Activated CD4-positive, alpha-beta memory T cell treated with anti-CD3 and anti-CD28 coated beads for 36 hours (primary cell): Measurements from ENCODE around the gene NUBPL. TPM values are rescaled to one million over a fixed set of nuclear protein-coding genes. Genes with fewer than 3 reads are reported as not detected.
A peak's percentile ranks its signal among the peaks of the same experiment; 100 is the strongest.

Experiments
- CTCF ChIA-PET: fragments of 350-600 bp; sonication (Branson Sonifier 250); formaldehyde crosslinking; loops from one replicate; lab custom pipeline; 2021; ENCODE audit warnings: antibody characterized with exemption, inconsistent platforms; lab: Charles Lee
- POLR2A ChIA-PET: fragments of 350-600 bp; sonication (Branson Sonifier 250); formaldehyde crosslinking; loops from one replicate; lab custom pipeline; 2021; ENCODE audit warnings: antibody characterized with exemption; lab: Charles Lee
- DNase-seq: peaks from one replicate; pipeline ENCODE4 v3.0.0-alpha.2; 2020
- H3K27ac Mint-ChIP-seq: one replicate; pipeline ENCODE4 v1.8.0; 2021; ENCODE audit warnings: mixed read lengths
- H3K27me3 Mint-ChIP-seq: one replicate; pipeline ENCODE4 v1.8.0; 2021; ENCODE audit warnings: mixed read lengths
- H3K36me3 Mint-ChIP-seq: one replicate; pipeline ENCODE4 v1.8.0; 2021; ENCODE audit warnings: mixed read lengths
- H3K4me1 Mint-ChIP-seq: one replicate; pipeline ENCODE4 v1.8.0; 2021; ENCODE audit warnings: low read depth, mixed read lengths
- H3K4me3 Mint-ChIP-seq: one replicate; pipeline ENCODE4 v1.8.0; 2021; ENCODE audit warnings: mild to moderate bottlenecking, mixed read lengths
- H3K9me3 Mint-ChIP-seq: one replicate; pipeline ENCODE4 v1.8.0; 2021; ENCODE audit warnings: mixed read lengths
- intact Hi-C: fragments of 100-400 bp; cut with micrococcal nuclease; formaldehyde crosslinking; loops from one replicate; pipeline ENCODE4 v1.15.1; 2023
- total RNA-seq, 2 experiments: library from RNA; stranded (reverse); gene quantifications; one replicate each; pipeline ENCODE4 v1.2.3, GENCODE V29; 2021

The NUBPL gene
- total RNA-seq, 2 experiments from 2014 or later: 6.9 to 9.1 TPM

DNA sequence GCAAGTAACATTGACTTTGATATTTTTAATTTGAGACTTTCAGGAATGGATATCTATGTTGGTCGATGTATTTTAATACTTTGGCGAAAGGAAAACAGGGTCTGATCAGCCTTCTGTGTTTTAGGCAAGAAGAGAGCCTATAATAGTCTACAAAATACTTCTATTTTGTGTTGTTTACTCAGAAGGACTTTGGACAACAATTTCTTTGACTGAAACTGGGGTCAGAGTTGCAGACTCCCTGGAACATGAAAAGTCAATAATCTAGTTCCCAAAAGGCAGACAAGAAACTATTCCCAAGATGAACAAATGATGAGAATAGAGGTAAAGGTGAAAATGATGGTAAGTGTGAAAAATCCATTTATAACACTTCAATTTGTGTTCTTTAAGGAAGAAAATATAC is 10.6 kb upstream of the NUBPL start:
- DNase-seq: no peak
- Mint-ChIP-seq H3K4me1 (no peaks in the 10 kb centered on the region), H3K36me3 (no peaks in the 10 kb centered on the region), H3K9me3 (no peaks in the 10 kb centered on the region), H3K27me3 (peaks cover 29% of the 10 kb centered on the region), H3K27ac (no peak overlapping the region), H3K4me3 (no peak overlapping the region)
- POLR2A ChIA-PET: no interaction called here
- CTCF ChIA-PET: no interaction called here
- intact Hi-C loops: no loop called here

DNA sequence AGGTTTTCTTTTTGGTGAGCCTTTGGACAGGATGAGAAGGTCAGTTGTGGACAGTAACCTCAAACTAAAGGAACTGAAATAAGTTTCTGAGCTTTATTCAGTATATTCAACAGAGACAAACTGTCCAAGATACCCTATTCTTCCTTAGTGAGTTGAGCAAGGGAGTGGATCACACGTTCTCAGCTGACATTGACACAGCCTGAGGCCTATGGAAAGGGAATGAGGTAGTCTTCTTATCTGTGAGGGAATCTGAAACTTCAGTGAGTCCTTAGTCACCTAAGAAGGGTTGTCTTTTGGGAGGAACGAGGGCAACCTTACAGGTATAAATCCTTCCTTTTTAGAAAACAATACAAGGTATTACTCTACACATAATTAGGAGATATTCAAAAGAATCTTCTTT is 5.0 kb upstream of the NUBPL start:
- no peak for DNase-seq
- Mint-ChIP-seq H3K4me3 (no peak overlapping the region), H3K27ac (no peak overlapping the region), H3K36me3 (peaks cover 2% of the 10 kb centered on the region), H3K4me1 (peaks cover 8% of the 10 kb centered on the region), H3K9me3 (no peaks in the 10 kb centered on the region), H3K27me3 (peaks cover 10% of the 10 kb centered on the region)
- ChIA-PET CTCF (interaction anchor here (1.3 to 1.9 kb wide), 2 partner anchors 10 to 46 kb away, joined by 3 to 5 read pairs; no protein-coding TSS in a partner anchor), POLR2A (no interaction called here)
- intact Hi-C loops: no loop called here

- H3K36me3 Mint-ChIP-seq: peaks cover 5% of the 10 kb centered on the region
- DNase-seq: no peak
- no peak overlapping the region for H3K4me3 Mint-ChIP-seq
- H3K27me3 Mint-ChIP-seq: peaks cover 6% of the 10 kb centered on the region
- no peaks in the 10 kb centered on the region for H3K9me3 Mint-ChIP-seq
- peaks cover 20% of the 10 kb centered on the region for H3K4me1 Mint-ChIP-seq
- intact Hi-C loops: loop anchor here (5.0 kb wide), 3 partner anchors 377 to 692 kb away; partner anchors contain the start of gene ARHGAP5
- CTCF ChIA-PET: interaction anchor here (0.9 kb wide), 1 partner anchor 367 kb away, joined by 3 read pairs; no protein-coding TSS in a partner anchor
- POLR2A ChIA-PET: no interaction called here
- H3K27ac Mint-ChIP-seq: no peak overlapping the region
Observed at GRCh38 chr14:31559939-31560338, 1.3 kb upstream of the NUBPL start.

DNA sequence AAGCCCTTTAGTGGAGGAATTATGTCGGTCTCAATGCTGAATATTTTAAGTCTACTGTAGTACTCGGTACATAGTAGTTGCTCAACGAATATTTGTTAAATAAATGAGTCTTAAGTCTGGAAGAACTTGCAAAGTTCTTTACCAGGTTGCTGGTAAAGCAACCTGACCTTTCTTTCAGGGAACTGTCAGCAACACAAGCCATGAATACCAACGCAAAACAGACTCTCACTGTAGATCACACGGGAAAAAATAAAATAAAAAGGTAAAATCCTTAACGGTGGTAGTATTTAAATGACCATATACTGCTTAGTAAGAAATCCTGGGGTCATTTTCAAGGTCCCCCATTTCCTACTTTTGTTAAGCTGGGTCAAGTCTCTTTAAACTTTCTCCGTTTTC is 447 bp upstream of the NUBPL start:
- intact Hi-C loops: loop anchor here (1.0 to 5.0 kb wide), 8 partner anchors 103 to 692 kb away; partner anchors contain the start of genes ARHGAP5, DTD2 and RNU6-8
- Mint-ChIP-seq H3K4me1 (peaks cover 20% of the 10 kb centered on the region), H3K27ac (peak overlapping the region; percentile 93), H3K27me3 (peaks cover 1% of the 10 kb centered on the region), H3K4me3 (peak overlapping the region; percentile 95), H3K36me3 (peaks cover 7% of the 10 kb centered on the region), H3K9me3 (no peaks in the 10 kb centered on the region)
- ChIA-PET CTCF (interaction anchor here (0.9 kb wide), 1 partner anchor 366 kb away, joined by 3 read pairs; no protein-coding TSS in a partner anchor), POLR2A (no interaction called here)
- DNase-seq: no peak

DNA sequence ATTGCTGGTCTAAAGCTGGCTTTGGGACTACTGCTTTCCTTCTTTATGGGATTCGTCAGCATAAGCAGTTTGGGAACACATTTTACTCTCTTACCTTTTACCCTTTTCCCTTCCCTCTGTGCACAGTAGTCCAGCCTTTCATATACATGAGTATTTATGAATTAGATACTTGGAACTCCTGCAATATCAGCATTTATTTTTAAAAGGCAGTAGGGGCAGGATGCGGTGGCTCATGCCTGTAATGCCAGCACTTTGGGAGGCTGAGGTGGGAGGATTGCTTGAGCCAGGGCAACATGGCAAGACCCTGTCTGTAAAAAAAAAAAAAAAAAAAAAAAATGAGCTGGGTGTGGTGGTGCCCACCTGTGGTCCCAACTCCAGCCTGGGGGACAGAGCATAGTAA is 3.0 kb downstream of the NUBPL start:
- no peak for DNase-seq
- H3K27ac Mint-ChIP-seq: no peak overlapping the region
- H3K9me3 Mint-ChIP-seq: no peaks in the 10 kb centered on the region
- ChIA-PET CTCF (no interaction called here), POLR2A (no interaction called here)
- H3K4me1 Mint-ChIP-seq: peaks cover 28% of the 10 kb centered on the region
- no peak overlapping the region for H3K4me3 Mint-ChIP-seq
- intact Hi-C loops: loop anchor here (5.0 kb wide), 3 partner anchors 373 to 688 kb away; partner anchors contain the start of gene ARHGAP5
- H3K27me3 Mint-ChIP-seq: no peaks in the 10 kb centered on the region
- H3K36me3 Mint-ChIP-seq: peaks cover 8% of the 10 kb centered on the region

DNA sequence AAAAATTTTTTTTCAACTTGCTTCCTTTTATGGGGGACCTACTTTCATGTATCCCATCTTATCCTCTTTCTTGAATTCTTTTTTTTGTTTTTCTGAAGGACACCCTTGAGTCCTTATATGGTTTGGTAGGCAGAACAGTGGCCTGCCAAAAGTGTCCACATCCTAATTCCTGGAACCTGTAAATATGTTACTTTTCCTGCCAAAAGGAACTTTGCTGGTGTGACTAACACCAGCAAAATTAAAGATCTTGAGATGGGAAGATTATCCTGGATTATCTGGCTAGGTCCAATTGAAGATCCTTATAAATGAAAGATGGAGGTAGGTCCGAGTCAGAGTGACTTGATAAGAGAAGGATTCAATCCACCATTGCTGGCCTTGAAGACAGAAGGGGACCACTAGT is 5.3 kb downstream of the NUBPL start:
- ChIA-PET POLR2A (no interaction called here), CTCF (no interaction called here)
- Mint-ChIP-seq H3K9me3 (no peaks in the 10 kb centered on the region), H3K4me1 (peaks cover 19% of the 10 kb centered on the region), H3K36me3 (peaks cover 5% of the 10 kb centered on the region), H3K4me3 (no peak overlapping the region), H3K27me3 (no peaks in the 10 kb centered on the region), H3K27ac (no peak overlapping the region)
- no peak for DNase-seq
- intact Hi-C loops: no loop called here

DNA sequence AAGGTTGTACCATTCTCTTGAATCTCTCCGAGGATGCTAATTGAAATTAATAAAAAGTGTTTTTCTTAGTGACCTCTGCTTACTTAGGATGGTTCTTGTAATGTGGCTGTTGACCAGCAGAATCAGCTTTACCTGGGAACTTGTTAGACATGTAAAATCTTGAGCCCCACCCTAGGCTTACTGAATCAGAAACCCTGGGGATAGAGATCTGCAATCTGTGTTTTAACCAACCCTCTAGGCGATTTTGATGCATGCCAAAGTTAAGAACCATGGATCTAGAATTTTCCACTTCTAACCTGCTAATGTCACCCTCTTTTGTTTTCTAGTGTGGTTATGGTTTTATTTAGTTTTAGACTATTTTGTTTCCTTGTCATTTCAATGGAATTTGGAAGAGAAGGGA is 6.5 kb downstream of the NUBPL start:
- no peak for DNase-seq
- H3K27ac Mint-ChIP-seq: no peak overlapping the region
- H3K4me1 Mint-ChIP-seq: peaks cover 14% of the 10 kb centered on the region
- peaks cover 5% of the 10 kb centered on the region for H3K36me3 Mint-ChIP-seq
- H3K9me3 Mint-ChIP-seq: no peaks in the 10 kb centered on the region
- ChIA-PET CTCF (no interaction called here), POLR2A (no interaction called here)
- H3K4me3 Mint-ChIP-seq: no peak overlapping the region
- H3K27me3 Mint-ChIP-seq: no peaks in the 10 kb centered on the region
- intact Hi-C loops: no loop called here

GRCh38 chr14:31568161-31568560 is 7.0 kb downstream of the NUBPL start:
- Mint-ChIP-seq H3K9me3 (no peaks in the 10 kb centered on the region), H3K27me3 (no peaks in the 10 kb centered on the region), H3K4me3 (no peak overlapping the region), H3K4me1 (peaks cover 10% of the 10 kb centered on the region), H3K27ac (no peak overlapping the region), H3K36me3 (peaks cover 4% of the 10 kb centered on the region)
- ChIA-PET CTCF (no interaction called here), POLR2A (no interaction called here)
- intact Hi-C loops: no loop called here
- DNase-seq: no peak

DNA sequence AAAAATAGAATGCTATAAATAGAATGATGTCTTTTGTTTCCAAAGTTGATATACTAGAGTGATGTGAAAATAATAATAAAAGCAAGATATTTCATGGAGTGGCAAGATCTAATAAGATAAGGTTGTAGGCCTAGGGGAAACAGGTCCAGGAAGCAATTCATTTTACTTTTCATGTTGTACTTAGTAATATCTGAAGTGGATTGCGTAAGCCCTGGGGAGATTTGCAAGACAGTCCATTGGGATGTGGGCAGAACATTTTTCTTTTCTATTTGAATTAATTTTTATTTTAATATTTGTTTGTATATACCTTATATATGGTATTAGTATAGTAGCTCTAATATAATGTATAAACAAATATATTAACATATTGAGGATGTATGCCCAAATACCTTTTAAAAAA is 7.5 kb downstream of the NUBPL start:
- Mint-ChIP-seq H3K27me3 (no peaks in the 10 kb centered on the region), H3K36me3 (peaks cover 4% of the 10 kb centered on the region), H3K9me3 (no peaks in the 10 kb centered on the region), H3K27ac (no peak overlapping the region), H3K4me3 (no peak overlapping the region), H3K4me1 (peaks cover 8% of the 10 kb centered on the region)
- CTCF ChIA-PET: no interaction called here
- no peak for DNase-seq
- POLR2A ChIA-PET: no interaction called here
- intact Hi-C loops: no loop called here

- H3K4me3 Mint-ChIP-seq: no peak overlapping the region
- CTCF ChIA-PET: no interaction called here
Observed at GRCh38 chr14:31572955-31573354, 11.8 kb downstream of the NUBPL start.

GRCh38 chr14:31576949-31577348 is 15.7 kb downstream of the NUBPL start:
- Mint-ChIP-seq H3K27ac (no peak overlapping the region), H3K9me3 (no peaks in the 10 kb centered on the region), H3K4me1 (peaks cover 6% of the 10 kb centered on the region), H3K4me3 (no peak overlapping the region), H3K27me3 (no peaks in the 10 kb centered on the region), H3K36me3 (peaks cover 7% of the 10 kb centered on the region)
- ChIA-PET CTCF (no interaction called here), POLR2A (no interaction called here)
- no peak for DNase-seq
- intact Hi-C loops: no loop called here

More at GRCh38 chr14:31572955-31573354, 11.8 kb downstream of the NUBPL start:
- no peak overlapping the region for H3K27ac Mint-ChIP-seq
- POLR2A ChIA-PET: no interaction called here
- no peaks in the 10 kb centered on the region for H3K9me3 Mint-ChIP-seq
- no peak for DNase-seq
- H3K27me3 Mint-ChIP-seq: no peaks in the 10 kb centered on the region
- peaks cover 9% of the 10 kb centered on the region for H3K4me1 Mint-ChIP-seq
- H3K36me3 Mint-ChIP-seq: peaks cover 7% of the 10 kb centered on the region
- intact Hi-C loops: no loop called here

DNA sequence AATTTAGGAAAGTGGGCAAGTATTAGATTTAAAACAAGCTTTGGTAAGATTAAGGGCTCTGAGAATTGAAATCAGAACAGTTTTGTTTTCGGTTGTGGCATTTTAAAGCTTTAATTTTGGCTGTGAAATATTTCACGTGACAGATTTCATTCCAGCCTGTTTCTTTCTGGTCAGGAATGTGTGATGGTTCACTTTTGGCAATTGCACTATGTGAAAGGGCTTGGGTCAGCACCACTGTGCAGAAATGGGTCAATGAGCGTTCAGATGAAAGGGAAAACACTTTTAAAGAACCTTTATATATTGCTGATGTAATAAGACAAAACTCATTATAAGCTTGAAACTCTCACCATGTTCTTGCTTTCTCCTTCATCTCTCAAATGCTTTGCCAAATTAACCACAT is 17.1 kb downstream of the NUBPL start:
- H3K4me3 Mint-ChIP-seq: no peak overlapping the region
- peaks cover 7% of the 10 kb centered on the region for H3K36me3 Mint-ChIP-seq
- no peaks in the 10 kb centered on the region for H3K27me3 Mint-ChIP-seq
- H3K27ac Mint-ChIP-seq: no peak overlapping the region
- ChIA-PET CTCF (no interaction called here), POLR2A (no interaction called here)
- DNase-seq: no peak
- H3K9me3 Mint-ChIP-seq: no peaks in the 10 kb centered on the region
- intact Hi-C loops: no loop called here
- peaks cover 6% of the 10 kb centered on the region for H3K4me1 Mint-ChIP-seq

DNA sequence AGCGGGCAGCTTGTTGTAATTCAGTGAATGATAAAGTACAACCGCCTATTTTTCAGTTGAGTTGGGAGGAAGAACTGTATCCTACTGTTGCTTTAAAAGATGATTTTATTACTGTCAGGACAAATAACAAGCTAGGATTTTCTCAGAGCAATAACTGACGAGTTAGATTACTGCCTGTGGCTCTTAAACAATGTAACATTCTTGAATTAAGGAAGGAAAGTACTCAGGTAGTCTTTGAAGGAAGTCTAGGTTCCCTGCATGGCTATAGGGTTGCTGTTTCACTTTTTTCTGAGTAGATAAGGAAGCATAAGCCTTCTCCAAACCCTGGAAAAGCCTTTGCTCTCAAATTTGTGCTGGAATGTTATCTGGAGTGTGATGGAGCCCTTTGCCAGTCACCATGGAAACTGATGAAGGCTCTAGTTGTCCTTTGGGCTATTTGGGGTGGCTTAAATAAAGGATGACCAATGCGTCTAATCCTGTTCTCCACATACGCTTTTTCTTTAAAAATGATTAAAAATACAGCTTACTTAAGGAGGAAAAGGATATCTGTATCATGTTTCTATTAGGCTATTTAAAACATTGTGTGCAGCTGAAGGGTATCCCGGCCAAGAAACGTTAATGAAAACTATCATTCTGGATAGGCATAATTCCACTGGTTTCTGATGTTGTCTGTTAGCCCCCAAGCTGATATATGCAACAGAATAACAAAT is 17.7 kb downstream of the NUBPL start:
- H3K4me3 Mint-ChIP-seq: no peak overlapping the region
- DNase-seq: no peak
- peaks cover 6% of the 10 kb centered on the region for H3K4me1 Mint-ChIP-seq
- intact Hi-C loops: no loop called here
- no peak overlapping the region for H3K27ac Mint-ChIP-seq
- no peaks in the 10 kb centered on the region for H3K9me3 Mint-ChIP-seq
- peaks cover 7% of the 10 kb centered on the region for H3K36me3 Mint-ChIP-seq
- CTCF ChIA-PET: no interaction called here
- POLR2A ChIA-PET: no interaction called here
- H3K27me3 Mint-ChIP-seq: no peaks in the 10 kb centered on the region
